Measurements from ENCODE around the gene MPO. TPM values are rescaled to one million over a fixed set of nuclear protein-coding genes. Genes with fewer than 3 reads are reported as not detected.

The MPO gene
- total RNA-seq, 2 donors from 2014 or later: 0.07 TPM; not detected in 1

DNA sequence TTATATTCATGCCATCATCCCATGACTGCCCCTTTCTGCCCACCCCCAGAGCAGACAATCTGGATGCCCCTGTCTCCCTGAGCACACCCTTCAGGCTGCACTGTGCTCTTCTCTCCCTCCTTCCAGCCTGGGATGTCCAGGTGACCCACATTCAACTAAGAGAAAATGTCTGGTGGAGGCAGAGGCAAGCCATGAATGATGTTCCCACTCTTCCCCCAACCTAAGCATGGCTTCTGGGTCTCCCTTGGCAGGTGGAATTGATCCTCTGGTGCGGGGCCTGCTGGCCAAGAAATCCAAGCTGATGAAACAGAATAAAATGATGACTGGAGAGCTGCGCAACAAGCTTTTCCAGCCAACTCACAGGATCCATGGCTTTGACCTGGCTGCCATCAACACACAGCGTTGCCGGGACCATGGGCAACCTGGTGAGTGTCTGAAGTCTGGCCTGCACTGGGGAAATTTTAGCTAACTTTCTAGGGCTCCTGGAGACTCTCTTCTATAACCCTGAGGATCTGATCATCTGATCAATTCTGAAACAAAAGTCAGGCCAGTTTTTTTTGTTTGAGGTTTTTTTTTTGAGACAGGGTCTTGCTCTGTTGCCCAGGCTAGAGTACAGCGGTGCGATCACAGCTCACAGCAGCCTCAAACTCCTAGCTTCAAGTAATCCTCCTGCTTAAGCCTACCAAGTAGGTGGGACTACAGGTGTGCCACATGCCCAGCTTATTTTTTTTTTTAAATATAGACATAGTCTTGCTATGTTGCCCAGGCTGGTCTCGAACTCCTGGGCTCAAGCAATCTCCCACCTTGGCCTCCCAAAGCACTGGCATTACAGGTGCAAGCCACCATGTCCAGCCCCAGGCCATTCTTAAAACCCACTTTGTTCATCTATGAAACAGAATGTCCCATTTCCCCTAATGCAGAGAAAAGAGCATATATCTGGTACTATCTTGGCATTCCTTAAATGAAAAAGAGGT lies 14.5 kb downstream of the MPO start:
- H3K27ac Mint-ChIP-seq: no peak overlapping the region
- H3K36me3 Mint-ChIP-seq (ENCODE audit: low read depth): peaks cover 6% of the 10 kb centered on the region
- peaks cover 76% of the 10 kb centered on the region for H3K27me3 Mint-ChIP-seq
- ATAC-seq: no peak
- no peak overlapping the region for H3K4me3 Mint-ChIP-seq
- H3K4me1 Mint-ChIP-seq: no peaks in the 10 kb centered on the region
- H3K9me3 ChIP-seq (ENCODE audit: control insufficient read depth, low read length, poor library complexity, severe bottlenecking): no peaks in the 10 kb centered on the region
- no peak for DNase-seq

DNA sequence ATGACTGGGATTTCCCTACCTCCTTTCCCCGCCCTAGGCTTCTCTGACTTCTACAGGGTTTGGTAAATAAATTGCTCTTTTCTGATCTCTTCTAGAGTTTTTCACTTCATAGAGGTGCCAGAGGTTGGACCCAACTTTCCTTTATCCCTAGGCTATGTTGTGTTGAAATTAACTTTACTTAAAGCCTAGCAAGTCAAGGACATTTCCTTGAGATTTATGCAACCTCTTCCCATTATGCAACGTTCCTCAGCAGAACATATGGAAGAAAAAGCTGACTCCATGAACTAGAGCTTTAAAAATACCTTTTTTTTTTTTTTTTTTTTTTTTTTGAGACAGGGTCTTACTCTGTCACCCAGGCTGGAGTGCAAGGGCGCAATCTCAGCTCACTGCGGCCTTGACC lies 15.5 kb downstream of the MPO start:
- Mint-ChIP-seq H3K36me3 (ENCODE audit: low read depth) (peaks cover 6% of the 10 kb centered on the region), H3K4me1 (no peaks in the 10 kb centered on the region), H3K27ac (no peak overlapping the region), H3K4me3 (no peak overlapping the region), H3K27me3 (peaks cover 80% of the 10 kb centered on the region)
- no peak for DNase-seq
- no peak for ATAC-seq
- H3K9me3 ChIP-seq (ENCODE audit: control insufficient read depth, low read length, poor library complexity, severe bottlenecking): no peaks in the 10 kb centered on the region

- Mint-ChIP-seq H3K27me3 (peaks cover 81% of the 10 kb centered on the region), H3K4me3 (no peak overlapping the region), H3K4me1 (no peaks in the 10 kb centered on the region), H3K36me3 (ENCODE audit: low read depth) (peaks cover 6% of the 10 kb centered on the region), H3K27ac (no peak overlapping the region)
- DNase-seq (no peak), ATAC-seq (no peak)
- H3K9me3 ChIP-seq (ENCODE audit: control insufficient read depth, low read length, poor library complexity, severe bottlenecking): no peaks in the 10 kb centered on the region
Observed at GRCh38 chr17:58264407-58265103, 16.2 kb downstream of the MPO start.

GRCh38 chr17:58263773-58264172 lies 17.0 kb downstream of the MPO start:
- H3K9me3 ChIP-seq (ENCODE audit: control insufficient read depth, low read length, poor library complexity, severe bottlenecking): no peaks in the 10 kb centered on the region
- no peak for DNase-seq
- H3K4me3 Mint-ChIP-seq: no peak overlapping the region
- no peak overlapping the region for H3K27ac Mint-ChIP-seq
- H3K36me3 Mint-ChIP-seq (ENCODE audit: low read depth): peaks cover 6% of the 10 kb centered on the region
- H3K27me3 Mint-ChIP-seq: peaks cover 81% of the 10 kb centered on the region
- no peak for ATAC-seq
- H3K4me1 Mint-ChIP-seq: no peaks in the 10 kb centered on the region

- H3K4me1 Mint-ChIP-seq: no peaks in the 10 kb centered on the region
- H3K36me3 Mint-ChIP-seq (ENCODE audit: low read depth): peaks cover 6% of the 10 kb centered on the region
- peaks cover 87% of the 10 kb centered on the region for H3K27me3 Mint-ChIP-seq
- DNase-seq (no peak), ATAC-seq (no peak)
- H3K9me3 ChIP-seq (ENCODE audit: control insufficient read depth, low read length, poor library complexity, severe bottlenecking): no peaks in the 10 kb centered on the region
- H3K27ac Mint-ChIP-seq: no peak overlapping the region
- no peak overlapping the region for H3K4me3 Mint-ChIP-seq
Observed at GRCh38 chr17:58262149-58262548, 18.6 kb downstream of the MPO start.

- DNase-seq (no peak), ATAC-seq (no peak)
- Mint-ChIP-seq H3K4me1 (peaks cover 7% of the 10 kb centered on the region), H3K36me3 (ENCODE audit: low read depth) (peaks cover 3% of the 10 kb centered on the region), H3K27ac (no peak overlapping the region), H3K4me3 (no peak overlapping the region), H3K27me3 (peaks cover 35% of the 10 kb centered on the region)
- no peaks in the 10 kb centered on the region for H3K9me3 ChIP-seq (ENCODE audit: control insufficient read depth, low read length, poor library complexity, severe bottlenecking)
Observed at GRCh38 chr17:58254803-58255202, 25.9 kb downstream of the MPO start.

DNA sequence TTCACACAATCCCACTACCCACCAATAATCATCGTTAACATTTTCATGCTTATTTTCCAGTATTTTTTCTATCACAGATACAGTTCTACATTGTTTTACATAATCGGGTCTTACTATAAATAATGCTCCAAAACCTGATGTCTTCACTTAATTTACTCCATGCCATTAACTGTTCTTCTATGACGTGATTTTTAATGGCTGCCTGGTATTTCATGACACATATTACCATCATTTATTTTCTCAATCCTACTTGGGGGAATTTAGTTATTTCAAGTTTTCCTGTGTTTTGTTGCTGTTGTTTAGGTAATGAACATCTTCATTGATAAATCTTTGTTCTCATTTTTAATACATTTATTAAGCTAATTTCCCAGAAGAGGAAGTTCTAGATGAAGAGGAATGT lies 27.7 kb downstream of the MPO start:
- ATAC-seq (no peak), DNase-seq (no peak)
- Mint-ChIP-seq H3K4me1 (peaks cover 11% of the 10 kb centered on the region), H3K36me3 (ENCODE audit: low read depth) (peaks cover 3% of the 10 kb centered on the region), H3K27ac (no peak overlapping the region), H3K4me3 (no peak overlapping the region), H3K27me3 (peaks cover 39% of the 10 kb centered on the region)
- H3K9me3 ChIP-seq (ENCODE audit: control insufficient read depth, low read length, poor library complexity, severe bottlenecking): no peaks in the 10 kb centered on the region

DNA sequence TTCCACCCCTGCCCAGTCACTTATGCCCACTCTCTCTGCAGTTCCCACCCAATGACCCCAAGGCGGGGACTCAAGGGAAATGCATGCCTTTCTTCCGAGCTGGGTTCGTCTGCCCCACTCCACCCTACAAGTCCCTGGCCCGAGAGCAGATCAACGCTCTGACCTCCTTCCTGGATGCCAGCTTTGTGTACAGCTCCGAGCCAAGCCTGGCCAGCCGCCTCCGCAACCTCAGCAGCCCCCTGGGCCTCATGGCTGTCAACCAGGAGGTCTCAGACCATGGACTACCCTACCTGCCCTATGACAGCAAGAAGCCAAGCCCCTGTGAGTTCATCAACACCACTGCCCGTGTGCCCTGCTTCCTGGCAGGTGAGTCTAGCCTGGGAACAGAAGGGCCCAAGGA lies 28.6 kb downstream of the MPO start:
- H3K27ac Mint-ChIP-seq: no peak overlapping the region
- H3K9me3 ChIP-seq (ENCODE audit: control insufficient read depth, low read length, poor library complexity, severe bottlenecking): no peaks in the 10 kb centered on the region
- peaks cover 16% of the 10 kb centered on the region for H3K4me1 Mint-ChIP-seq
- H3K4me3 Mint-ChIP-seq: no peak overlapping the region
- peaks cover 3% of the 10 kb centered on the region for H3K36me3 Mint-ChIP-seq (ENCODE audit: low read depth)
- ATAC-seq: no peak
- DNase-seq: no peak
- H3K27me3 Mint-ChIP-seq: peaks cover 31% of the 10 kb centered on the region

- ATAC-seq: no peak
- Mint-ChIP-seq H3K27me3 (peaks cover 38% of the 10 kb centered on the region), H3K27ac (no peak overlapping the region), H3K4me3 (no peak overlapping the region), H3K4me1 (peaks cover 16% of the 10 kb centered on the region), H3K36me3 (ENCODE audit: low read depth) (no peaks in the 10 kb centered on the region)
- DNase-seq: no peak
- no peaks in the 10 kb centered on the region for H3K9me3 ChIP-seq (ENCODE audit: control insufficient read depth, low read length, poor library complexity, severe bottlenecking)
Observed at GRCh38 chr17:58250344-58251011, 30.3 kb downstream of the MPO start.

- H3K9me3 ChIP-seq (ENCODE audit: control insufficient read depth, low read length, poor library complexity, severe bottlenecking): no peaks in the 10 kb centered on the region
- peak; percentile 97 for ATAC-seq
- peak; percentile 58 to 69 (median 63) for DNase-seq
- Mint-ChIP-seq H3K4me3 (peak overlapping the region; percentile 87), H3K27me3 (peaks cover 36% of the 10 kb centered on the region), H3K36me3 (ENCODE audit: low read depth) (no peaks in the 10 kb centered on the region), H3K4me1 (peaks cover 12% of the 10 kb centered on the region), H3K27ac (no peak overlapping the region)
Observed at GRCh38 chr17:58249270-58250133, 31.2 kb downstream of the MPO start.

- Mint-ChIP-seq H3K4me1 (peaks cover 16% of the 10 kb centered on the region), H3K4me3 (peak overlapping the region; percentile 87), H3K27ac (no peak overlapping the region), H3K27me3 (peaks cover 40% of the 10 kb centered on the region), H3K36me3 (ENCODE audit: low read depth) (no peaks in the 10 kb centered on the region)
- ATAC-seq: no peak
- DNase-seq: no peak
- H3K9me3 ChIP-seq (ENCODE audit: control insufficient read depth, low read length, poor library complexity, severe bottlenecking): no peaks in the 10 kb centered on the region
Observed at GRCh38 chr17:58248955-58249269, 31.8 kb downstream of the MPO start.

GRCh38 chr17:58247511-58248363 lies 33.0 kb downstream of the MPO start:
- H3K27ac Mint-ChIP-seq: no peak overlapping the region
- H3K4me1 Mint-ChIP-seq: peaks cover 16% of the 10 kb centered on the region
- DNase-seq: no peak
- ATAC-seq: no peak
- peak overlapping the region; percentile 71 for H3K4me3 Mint-ChIP-seq
- peaks cover 44% of the 10 kb centered on the region for H3K27me3 Mint-ChIP-seq
- peaks cover 2% of the 10 kb centered on the region for H3K36me3 Mint-ChIP-seq (ENCODE audit: low read depth)
- H3K9me3 ChIP-seq (ENCODE audit: control insufficient read depth, low read length, poor library complexity, severe bottlenecking): no peaks in the 10 kb centered on the region
